ENCODE measurements around the gene STX12. TPM values are rescaled to one million over a fixed set of nuclear protein-coding genes. Genes with fewer than 3 reads are reported as not detected.
"Not testable (repeated sequence)": the region's sequence is repeated elsewhere in the genome, so short reads cannot be mapped to it uniquely, and the experiment has no call there.

STX12 gene
- total and polyA plus RNA-seq, 2 of the 4 experiments (the other 2 are of a cell fraction): 28.6 to 54.8 TPM

GRCh38 chr1:27790270-27790669 is 17.3 kb downstream of the STX12 start:
- H2AK5ac ChIP-seq (ENCODE audit: low read depth, low read length); H3K56ac ChIP-seq (ENCODE audit: extremely low read depth, insufficient read depth, low read length); H3K27me3 ChIP-seq (ENCODE audit: control insufficient read depth, insufficient read depth, low read length); in situ Hi-C loops (cut with MboI; ENCODE audit: low sequenced_read_pairs); H3K4me1 ChIP-seq (ENCODE audit: control insufficient read depth, insufficient read depth, low read length); H2BK20ac ChIP-seq (ENCODE audit: low read depth, low read length); H2BK5ac ChIP-seq (ENCODE audit: low read depth, low read length, poor library complexity, severe bottlenecking); H3K4me2 ChIP-seq (ENCODE audit: low read depth, low read length); H3K23ac ChIP-seq (ENCODE audit: low read depth, low read length); CTCF ChIA-PET; H3K9ac ChIP-seq (ENCODE audit: low read depth, low read length); H3K27ac ChIP-seq (ENCODE audit: insufficient read depth, low read length); H2BK120ac ChIP-seq (ENCODE audit: low read depth, low read length); H3K18ac ChIP-seq (ENCODE audit: low read depth, low read length); H2AK9ac ChIP-seq (replicated peaks; ENCODE audit: low read depth, low read length, poor library complexity); DNase-seq; intact Hi-C loops (cut with micrococcal nuclease); POLR2A ChIA-PET (ENCODE audit: unreplicated experiment); H3K9me3 ChIP-seq (ENCODE audit: control insufficient read depth, insufficient read depth, low read length); ATAC-seq (ENCODE audit: low read depth); BruUV-seq (replicated peaks); H2AFZ ChIP-seq (replicated peaks; ENCODE audit: low read length, poor library complexity); H3K4ac ChIP-seq (ENCODE audit: low read depth, low read length); H3K4me3 ChIP-seq (ENCODE audit: insufficient read depth, low read depth, low read length); dilution Hi-C loops (cut with HindIII; ENCODE audit: low sequenced_read_pairs, unreplicated experiment); H4K91ac ChIP-seq (ENCODE audit: insufficient read depth, low read depth, low read length); H3K9me1 ChIP-seq (ENCODE audit: insufficient read depth, low read length); H3K14ac ChIP-seq (replicated peaks; ENCODE audit: low read depth, low read length); H4K8ac ChIP-seq (ENCODE audit: low read depth in 2 of 2, low read length in 2 of 2); H4K5ac ChIP-seq (ENCODE audit: low read depth, low read length); H2BK15ac ChIP-seq (ENCODE audit: low read depth, low read length): not testable (repeated sequence)
- 100% methylated on average over 2 of the region's 3 CpGs; no CpG with 5 or more reads in 1 of the 2 experiments for WGBS, 2 experiments (ENCODE audit: extremely low coverage in 2 of 2, insufficient read length in 1 of 2)
- TF ChIP-seq MAFK (IDR thresholded peaks at IDR 0.05; ENCODE audit: low read depth, low read length): 0 out of 2 replicates have a peak, but pooled peaks have one; percentile 11
- H3K36me3 ChIP-seq (ENCODE audit: control insufficient read depth, insufficient read depth, low read length): peaks cover 28% of the 10 kb centered on the region
- H4K20me1 ChIP-seq (ENCODE audit: insufficient read depth, low read length): peaks cover 12% of the 10 kb centered on the region; the same call in 1 of the 2 replicates
- peaks cover 34 to 40% of the 10 kb centered on the region in 2 experiments for H3K79me1 ChIP-seq (ENCODE audit: low read depth in 1 of 2, low read length in 2 of 2)

Measured in IMR-90 (cell line).